Activated CD8-positive, alpha-beta memory T cell treated with anti-CD3 and anti-CD28 coated beads, Interleukin-2, amount 50 U/mL, for 48 hours (primary cell): ENCODE data around the gene CACUL1.
"Not testable (repeated sequence)": the region's sequence is repeated elsewhere in the genome, so short reads cannot be mapped to it uniquely, and the experiment has no call there.

Source experiments
- DNase-seq: peaks from one replicate; pipeline ENCODE4 v3.0.0-alpha.2; 2020

The CACUL1 gene

DNA sequence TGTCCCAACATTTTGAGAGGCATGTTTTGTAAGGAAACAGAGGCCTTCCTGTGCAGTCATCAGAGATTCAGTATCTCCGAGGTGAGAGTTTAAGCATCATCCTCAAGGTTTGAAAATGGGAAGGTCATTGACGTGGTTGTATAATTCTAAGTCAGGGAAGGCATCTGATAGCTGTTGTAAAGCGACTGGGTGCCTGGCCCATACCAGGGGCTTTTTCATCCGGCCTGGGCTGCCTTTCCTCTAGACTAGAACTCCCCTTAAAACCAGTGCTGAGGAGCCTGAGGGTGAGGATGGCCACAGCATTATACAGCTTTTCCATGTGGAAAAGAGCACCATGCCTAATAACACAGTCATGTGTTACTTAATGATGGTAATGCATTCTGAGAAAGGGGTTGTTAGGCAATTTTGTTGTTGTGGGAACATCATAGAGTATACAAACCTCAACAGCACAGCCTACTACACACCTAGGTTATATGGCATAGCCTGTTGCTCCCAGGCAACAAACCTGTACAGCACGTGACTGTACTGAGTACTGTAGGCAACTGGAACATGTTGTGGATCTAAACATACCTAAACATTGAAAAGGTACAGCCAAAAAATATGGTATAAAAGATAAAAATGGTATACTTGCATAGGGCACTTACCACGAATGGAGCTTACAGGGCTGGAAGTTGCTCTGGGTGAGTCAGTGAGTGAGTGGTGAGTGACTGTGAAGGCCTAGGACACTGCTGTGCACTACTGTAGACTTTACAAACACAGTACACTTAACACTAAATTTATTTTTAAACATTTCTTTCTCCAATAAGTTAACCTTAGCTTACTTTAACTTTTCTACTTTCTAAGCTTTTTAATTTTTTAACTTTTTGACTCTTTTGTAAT lies 13.5 kb upstream of the CACUL1 start:
- DNase-seq = no peak

DNA sequence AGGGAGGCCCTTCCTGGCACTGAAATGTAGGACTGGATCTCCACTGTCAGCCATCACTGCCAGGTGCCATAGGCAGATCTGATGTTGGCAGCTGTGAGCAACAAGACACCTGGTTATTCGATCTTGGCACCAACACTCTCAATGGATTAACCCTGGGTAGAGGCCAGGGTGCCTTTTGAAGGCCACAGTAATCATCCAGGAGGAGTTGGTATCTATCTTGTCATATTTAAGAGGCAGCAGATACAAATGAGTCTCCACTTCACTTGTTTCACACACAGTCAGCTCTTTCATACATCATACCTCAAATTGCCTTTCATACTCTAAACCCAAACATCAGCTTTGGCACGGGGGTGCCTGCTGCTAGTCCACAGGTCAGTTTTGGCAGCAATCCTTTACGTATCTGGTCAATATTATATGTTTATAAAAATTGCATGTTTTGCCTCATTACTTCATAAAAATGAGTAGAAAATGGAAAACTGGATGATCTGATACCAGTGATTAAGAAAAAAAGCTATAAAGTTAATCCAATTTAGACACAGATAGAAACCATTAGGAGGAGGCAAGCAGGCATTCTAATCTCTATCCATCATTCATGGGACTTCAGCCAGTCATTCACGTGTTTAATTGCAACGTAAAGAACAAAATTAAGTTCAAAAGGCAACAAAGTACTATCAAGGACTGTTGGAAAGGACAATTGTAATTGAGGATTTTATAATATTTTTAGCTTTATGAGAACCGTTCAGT lies 12.7 kb upstream of the CACUL1 start:
- no peak for DNase-seq

DNA sequence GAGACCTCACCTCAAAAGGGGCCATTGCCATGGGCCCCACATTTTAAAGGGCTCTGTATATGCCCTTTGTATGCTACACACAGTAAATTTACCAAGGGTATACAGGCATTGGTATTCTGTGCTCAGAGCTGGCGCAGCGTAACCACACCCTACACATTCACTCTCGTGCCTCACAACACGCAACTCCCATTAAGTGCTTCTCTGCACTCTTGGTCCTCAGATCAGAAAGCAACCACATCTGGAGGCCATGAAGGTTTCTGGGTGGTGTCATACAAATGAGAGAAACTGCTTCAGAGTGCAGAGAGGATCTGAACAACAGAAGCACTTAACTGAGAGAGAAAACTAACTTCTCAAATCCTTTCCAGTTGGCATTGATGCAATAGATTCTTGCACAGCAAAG lies 9.4 kb upstream of the CACUL1 start:
- no peak for DNase-seq

DNA sequence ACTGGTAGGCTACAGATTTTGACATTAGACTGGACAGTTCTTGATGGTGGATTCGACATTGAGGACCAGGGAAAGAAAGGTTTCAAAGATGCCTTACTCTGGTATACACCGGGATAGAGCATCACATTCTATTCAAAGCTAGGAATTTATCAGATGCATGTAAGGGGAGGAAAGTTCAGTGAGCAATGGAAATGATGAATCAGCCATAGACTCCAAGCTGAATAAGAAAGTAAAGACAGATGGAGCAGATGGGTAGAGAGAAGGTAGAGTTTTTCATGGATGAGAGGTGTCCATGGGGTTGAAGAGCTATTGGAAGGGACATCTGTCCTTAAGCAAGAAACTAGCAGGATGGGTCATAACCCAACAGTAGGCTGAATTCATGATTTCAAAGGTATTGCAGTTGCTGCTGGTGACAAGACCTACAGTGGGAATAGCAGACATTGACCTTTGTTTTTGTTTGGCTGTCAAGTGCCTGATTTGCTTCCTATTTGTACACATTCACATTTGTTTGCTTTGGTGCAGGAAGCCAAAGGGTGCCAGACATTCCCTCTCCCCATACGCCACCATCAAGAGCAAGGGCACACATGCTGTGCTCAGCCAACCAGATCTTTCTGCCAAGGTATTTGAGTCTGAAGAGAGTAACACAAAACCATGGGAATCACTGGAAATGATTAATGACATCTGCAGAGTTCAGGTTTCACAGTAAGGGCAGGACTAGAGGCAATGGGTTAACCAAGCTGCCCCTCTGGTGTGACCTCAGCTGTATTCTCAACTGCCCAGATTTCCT lies 8.6 kb upstream of the CACUL1 start:
- no peak for DNase-seq

DNA sequence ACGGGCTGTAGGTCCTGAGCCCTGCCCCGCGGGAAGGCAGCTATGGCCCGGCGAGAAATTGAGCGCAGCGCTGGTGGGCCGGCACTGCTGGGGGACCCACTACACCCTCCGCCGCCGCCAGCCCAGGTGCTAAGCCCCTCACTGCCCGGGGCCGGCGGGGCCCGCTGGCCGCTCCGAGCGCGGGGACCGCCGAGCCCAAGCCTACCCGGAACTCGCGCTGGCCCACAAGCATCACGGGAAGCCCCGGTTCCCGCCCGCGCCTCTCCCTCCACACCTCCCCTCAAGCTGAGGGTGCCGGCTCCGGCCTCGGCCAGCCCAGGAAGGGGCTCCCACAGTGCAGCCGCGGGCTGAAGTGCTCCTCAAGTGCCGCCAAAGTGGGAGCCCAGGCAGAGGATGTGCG lies 5.5 kb upstream of the CACUL1 start:
- DNase-seq = no peak

DNA sequence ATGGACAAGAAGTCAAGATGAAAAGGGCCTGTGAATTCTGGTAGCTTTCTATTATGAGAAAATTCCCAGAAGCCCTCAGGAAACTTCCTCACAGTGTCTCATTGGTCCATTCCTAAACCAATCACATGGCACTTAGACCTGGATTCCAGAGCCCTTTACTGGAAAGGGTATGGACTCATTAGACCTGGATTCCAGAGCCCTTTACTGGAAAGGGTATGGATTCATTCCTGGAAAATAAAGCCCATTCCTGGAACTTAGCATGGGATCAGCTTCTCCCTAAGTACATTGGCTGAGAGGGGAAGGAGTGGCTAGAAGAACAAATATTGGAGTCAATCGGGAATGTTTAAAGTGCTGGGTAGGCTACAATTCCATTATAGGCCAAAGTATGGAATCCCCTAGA lies 3.7 kb upstream of the CACUL1 start:
- DNase-seq = no peak

DNA sequence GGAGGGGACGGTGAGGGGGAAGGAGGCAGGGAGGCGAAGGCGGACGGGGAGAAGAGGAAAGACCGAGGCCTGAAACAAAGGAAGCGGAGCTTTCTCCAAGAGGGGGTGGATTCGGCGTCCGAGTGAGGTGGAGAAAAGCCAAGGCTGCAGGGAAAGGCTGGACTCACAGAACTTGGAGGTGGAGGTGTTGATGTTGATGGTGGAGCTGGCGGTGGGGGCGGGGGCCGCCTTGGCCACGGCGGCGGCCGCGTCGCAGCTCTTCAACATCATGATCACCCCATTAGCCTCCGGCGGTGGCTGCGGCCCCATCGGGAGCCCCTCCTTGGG lies 578 bp downstream of the CACUL1 start:
- peak; percentile 68 for DNase-seq

DNA sequence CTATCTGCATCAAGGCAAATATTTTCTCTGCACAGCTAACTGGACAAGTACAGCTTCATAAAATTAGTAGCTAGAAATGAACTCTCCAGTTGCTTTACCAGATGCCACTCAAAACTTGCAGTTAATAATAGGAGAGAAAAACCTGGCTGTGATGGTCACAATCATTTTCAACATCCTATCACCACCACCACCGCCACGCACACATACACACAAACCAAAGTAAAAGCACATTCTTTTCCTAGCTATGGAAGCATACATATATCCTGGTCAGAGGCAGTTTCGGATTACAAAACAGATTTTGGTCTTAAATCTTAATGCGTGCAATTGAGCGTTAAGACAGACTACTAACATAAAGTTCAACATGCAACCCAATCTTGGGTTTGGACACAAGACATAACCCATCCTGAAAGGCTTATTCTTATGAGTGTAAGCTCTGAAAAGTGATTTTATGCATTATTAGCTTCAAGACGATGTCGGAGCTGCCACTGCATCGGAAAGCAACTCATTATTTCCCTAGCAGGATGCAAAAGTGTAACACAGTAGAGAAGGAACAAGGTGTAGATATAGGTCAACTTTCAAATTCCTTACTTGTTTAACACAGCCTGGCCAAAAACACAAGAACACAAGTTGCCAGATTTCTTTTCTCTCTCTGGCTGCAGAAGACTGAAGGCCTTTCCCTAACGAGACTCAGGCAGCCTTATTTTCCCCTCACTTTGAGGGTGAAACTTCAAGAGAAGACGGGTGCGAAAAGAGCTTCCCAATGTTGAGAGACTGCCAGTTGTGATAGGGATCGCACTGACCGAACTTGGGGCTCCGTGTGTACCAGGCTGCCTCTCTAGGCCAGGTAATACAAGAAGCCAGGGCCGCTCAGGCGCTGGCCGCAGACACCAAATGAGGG lies 1.2 kb downstream of the CACUL1 start:
- DNase-seq = no peak

DNA sequence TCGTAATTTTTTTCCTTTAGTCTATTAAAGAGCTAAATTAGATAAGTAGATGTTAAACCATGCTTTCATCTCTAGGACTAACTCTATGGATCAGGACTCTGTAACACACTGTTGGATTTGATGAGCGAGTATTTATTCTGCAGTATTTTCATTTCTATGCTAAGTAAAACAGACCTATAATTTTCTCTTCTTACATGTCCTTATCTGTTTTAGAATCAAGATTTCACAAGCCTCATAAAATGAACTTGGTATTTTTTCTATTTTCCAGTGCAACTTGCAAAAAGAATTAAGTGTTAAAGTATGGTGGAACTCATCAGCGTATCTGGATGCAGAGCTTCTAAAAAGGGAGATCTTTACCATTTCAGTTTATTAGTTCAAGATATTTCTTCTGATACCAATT lies 2.4 kb downstream of the CACUL1 start:
- no peak for DNase-seq

DNA sequence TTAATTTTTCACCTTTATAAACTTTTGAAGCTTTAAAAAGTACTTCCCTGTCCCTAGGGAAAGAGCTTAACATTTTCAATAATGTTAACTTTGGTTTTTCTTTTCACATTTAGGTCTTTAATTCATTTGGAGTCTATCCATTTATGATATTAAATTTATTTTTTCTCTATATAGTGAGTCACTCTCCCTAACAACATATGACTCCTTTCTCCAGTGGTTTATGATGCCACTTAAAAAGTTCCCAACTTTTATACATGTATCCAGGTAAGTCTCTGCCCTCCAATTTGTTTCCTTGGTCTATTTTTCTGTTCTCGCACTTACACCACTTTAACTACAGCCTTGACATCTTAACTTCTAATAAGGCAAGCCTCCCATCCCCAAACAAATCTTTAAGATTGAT lies 3.5 kb downstream of the CACUL1 start:
- DNase-seq = no peak

DNA sequence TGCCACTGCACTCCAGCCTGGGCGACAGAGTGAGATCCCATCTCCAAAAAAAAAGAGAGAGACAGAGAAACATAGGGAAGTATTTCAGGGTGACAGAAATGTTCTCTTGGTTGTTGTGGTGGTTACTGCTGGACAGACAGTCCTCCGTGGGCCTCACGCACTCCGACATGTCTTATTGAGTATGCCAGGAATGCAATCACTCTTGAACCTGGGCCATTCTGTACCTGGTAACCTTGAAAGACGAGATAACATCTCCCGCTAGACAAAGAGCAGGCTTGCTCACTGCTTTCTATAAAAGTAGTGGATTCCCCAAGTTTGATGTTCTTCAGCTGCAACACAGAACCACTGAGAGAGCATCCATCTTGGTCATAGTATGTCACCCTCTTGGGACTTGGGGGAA lies 6.7 kb downstream of the CACUL1 start:
- DNase-seq = no peak

DNA sequence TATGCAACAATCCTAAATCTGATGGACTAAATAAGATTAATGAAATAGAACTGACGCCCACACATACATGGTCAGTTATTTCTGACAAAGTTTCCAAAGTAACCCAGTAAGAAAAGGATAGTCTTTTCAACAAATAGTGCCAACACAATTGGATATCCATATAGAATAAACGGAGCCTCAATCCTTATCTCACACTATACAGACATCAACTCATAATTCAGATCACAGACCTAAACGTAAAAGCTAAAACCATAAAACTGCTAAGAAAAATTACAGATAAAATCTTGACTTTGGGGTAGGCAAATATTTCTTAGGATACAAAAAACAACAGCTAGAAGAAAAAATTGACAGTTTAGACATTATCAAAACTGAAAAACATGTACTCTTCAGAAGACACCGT lies 8.5 kb downstream of the CACUL1 start:
- DNase-seq = no peak

DNA sequence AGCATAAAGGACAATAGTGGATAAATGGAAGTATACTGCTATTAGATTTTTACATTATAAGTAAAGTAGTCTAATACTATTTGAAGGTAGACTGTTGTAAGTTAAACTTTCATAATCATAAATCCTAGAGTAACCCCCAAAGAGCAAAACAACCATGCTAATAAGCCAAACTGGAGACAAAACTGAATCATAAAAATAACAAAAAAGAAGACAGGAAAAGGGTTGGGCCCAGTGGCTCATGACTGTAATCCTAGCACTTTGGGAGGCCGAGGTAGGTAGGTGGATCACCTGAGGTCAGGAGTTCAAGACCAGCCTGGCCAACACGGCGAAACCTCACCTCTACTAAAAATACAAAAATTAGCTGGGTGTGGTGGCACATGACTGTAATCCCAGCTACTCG lies 9.7 kb downstream of the CACUL1 start:
- DNase-seq = no peak

DNA sequence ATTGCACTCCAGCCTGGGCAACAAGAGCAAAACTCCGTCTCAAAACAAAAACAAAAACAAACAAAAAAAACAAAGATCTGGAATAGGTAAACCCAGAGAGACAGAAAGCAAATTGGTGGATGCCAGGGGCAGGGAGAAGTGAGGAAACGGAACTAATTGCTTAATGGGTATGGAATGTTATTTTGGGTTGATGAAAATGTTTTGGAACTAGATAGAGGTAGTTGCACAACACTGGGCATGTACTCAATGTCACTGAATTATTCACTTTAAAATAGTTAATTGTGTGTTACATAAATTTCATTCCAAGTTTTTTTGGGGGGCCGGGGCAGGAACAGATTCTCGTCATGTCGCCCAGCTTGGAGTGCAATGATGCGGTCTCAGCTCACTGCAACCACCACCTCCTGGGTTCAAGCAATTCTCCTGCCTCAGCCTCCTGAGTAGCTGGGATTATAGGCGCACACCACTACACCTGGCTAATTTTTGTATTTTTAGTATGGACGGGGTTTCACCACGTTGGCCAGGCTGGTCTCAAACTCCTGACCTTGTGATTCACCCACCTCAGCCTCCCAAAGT lies 10.3 kb downstream of the CACUL1 start:
- not testable (repeated sequence) for DNase-seq

DNA sequence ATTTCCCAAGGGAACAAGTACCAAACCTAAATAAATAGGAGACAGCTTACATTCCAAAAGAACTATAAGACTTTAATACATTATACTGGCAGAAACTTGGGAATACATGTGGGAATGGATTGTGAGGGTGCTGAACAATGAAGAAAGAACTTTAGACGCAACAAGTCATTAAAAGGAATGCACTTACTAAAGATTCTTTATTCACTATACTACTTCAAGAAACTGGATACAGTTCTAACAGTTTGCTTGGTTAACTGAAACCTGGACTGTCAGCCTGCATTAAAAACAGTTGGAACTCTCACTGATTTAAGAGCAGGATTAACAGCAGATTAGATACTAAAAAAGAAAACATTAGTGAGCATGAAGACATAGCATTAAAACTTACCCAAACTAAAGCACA lies 12.0 kb downstream of the CACUL1 start:
- no peak for DNase-seq

DNA sequence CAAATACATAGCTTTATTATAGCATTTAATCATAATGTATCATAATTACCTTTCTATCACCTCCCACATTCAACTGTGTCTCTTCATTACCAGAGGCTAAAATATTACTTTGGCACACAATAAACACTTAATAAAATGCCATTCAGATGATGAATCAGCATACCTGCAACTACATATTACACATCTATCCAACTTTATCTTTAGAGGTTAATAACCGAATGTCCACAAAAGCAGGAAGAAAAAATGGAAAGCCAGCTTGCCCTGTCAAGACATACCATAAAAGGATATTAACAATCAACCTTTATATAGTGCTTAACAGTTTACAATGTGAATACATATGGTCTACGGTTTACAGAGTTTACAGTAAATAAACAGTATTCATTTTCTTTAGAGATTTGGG lies 12.7 kb downstream of the CACUL1 start:
- no peak for DNase-seq

DNA sequence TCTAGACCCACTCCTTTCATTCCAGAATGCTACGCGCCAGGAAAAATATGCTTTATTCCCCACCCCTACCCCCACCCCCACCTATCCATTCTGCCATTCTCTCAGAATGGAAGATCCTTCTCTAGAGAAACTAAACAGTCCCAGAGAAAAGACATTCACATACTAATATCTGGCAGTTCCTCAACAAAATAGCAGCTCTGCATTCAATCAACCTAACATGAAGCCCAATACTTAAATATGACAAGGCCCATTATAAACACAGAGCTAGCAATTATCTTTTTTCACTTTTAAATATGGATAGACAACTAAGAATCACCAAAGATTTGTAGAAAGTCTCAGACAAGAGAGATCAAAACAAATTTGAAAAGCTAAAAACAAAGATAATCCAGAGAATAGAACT lies 16.4 kb downstream of the CACUL1 start:
- DNase-seq = no peak

DNA sequence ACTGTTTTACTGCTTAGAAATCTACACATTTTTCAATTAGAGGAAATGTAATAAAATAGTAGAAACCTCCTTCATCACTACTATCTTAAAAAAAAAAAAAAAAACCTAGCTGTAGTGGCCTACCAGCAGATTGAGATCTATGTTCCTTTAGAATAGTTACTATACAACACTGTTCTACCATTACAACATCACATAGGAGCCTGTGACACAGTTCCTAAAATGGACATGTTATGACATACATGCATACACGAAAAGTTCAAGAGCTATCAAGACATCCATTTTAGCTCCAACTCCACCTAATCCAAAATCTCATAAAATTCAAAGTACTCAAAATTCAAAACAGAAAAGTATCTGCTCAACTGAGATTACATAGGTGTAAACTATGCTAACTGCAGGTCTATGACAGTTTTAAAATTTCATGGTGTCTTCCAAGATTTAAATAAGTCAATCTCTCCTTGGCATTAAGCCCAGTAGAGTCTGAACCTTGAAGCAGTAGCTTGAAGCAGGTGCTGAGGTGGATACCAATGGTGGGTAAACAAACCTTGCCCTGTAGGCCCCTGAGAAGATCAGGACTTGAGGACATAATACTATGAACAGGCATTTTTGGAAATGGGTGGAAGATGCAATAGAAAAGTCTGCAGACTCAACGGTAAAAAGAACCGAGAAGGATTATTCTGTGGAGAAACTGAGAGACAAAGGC lies 17.0 kb downstream of the CACUL1 start:
- DNase-seq = no peak

DNA sequence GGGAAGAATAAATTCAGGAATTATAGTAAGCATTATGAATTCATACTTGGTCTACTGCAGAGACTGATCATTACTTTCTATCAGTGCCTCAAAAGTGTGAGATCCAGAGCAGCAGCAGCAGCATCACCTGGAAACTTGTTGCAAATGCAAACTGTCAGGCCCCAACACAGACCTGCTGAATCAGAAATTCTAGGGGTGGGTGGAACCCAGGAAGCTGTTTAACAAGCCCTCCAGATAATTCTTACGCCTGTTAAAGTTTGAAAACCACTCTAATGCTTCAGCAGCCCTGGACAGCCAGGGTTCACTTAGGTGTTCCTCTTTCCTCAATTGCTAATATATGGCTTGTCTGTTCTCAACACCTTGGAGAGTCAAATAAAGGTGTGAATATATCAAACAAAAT lies 19.5 kb downstream of the CACUL1 start:
- DNase-seq = no peak

DNA sequence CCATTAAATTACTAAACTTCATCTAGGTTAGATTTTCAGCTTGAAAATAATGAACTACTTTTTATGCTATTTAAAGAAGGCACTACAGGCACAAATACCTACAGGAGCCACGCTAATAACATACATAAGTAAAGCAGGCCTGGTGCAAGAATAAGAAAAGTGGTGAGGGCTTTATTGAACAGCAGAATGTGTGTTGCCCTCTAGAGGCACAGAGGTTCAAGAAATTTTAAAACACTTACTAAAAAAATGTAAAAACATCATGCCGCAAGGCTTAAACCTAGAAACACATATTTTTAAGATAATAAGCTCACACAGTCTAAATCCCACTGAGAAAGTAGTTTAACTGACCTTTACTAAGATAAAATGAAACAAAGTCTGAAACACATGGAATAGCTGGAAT lies 20.3 kb downstream of the CACUL1 start:
- DNase-seq = no peak

DNA sequence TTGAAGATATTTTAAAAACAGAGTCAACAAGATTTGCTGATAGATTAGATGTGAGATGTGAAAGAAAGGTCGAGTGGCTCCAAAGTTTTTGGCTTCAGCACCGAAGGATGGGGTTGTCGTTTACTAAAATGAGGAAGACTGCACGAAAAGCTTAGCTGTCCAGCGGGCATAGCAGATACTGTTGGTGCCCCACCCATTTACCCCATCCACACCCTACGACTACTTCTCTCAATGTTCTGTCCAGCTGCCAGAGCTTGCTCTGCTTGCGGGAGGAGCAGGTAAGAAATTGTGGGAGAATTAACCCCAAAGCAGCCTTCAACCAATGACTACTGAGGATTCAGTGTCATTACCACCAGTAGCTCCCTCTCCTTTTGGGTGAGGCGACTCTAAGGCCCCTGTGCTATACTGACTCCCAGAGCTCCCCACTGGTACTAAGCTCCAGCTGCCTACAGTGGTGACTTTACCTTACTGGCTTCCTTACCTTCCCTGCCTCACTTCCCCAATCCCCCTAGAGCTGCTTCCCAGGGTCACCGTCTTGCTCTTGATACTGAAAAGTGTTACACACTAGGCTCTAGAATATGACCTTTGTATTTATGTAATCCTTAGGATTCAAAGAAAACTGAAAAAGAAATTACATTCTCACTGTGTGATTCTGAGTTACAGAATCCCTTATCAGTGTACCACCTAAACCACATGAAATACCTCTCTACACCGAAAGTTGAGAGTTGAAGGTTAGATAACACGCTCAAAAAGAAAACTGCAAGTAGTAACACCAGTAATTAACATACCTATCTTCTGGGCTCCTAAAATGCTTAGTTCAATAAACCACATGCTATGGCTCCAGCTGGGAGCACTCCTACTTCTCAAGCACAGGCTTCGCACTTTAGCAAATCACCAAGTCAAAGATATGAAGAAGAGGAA lies 22.3 kb downstream of the CACUL1 start:
- no peak for DNase-seq
